Stimulated activated CD4-positive, alpha-beta T cell treated with anti-CD3 and anti-CD28 coated beads, Interleukin-4, amount 100 ng/mL, for 4 hours (primary cell): Measurements from ENCODE around the gene UBE2I.

ENCODE experiments used
- DNase-seq, 2 experiments: peaks; one replicate each; pipeline ENCODE4 v3.0.0-alpha.2; 2020

UBE2I gene

DNA sequence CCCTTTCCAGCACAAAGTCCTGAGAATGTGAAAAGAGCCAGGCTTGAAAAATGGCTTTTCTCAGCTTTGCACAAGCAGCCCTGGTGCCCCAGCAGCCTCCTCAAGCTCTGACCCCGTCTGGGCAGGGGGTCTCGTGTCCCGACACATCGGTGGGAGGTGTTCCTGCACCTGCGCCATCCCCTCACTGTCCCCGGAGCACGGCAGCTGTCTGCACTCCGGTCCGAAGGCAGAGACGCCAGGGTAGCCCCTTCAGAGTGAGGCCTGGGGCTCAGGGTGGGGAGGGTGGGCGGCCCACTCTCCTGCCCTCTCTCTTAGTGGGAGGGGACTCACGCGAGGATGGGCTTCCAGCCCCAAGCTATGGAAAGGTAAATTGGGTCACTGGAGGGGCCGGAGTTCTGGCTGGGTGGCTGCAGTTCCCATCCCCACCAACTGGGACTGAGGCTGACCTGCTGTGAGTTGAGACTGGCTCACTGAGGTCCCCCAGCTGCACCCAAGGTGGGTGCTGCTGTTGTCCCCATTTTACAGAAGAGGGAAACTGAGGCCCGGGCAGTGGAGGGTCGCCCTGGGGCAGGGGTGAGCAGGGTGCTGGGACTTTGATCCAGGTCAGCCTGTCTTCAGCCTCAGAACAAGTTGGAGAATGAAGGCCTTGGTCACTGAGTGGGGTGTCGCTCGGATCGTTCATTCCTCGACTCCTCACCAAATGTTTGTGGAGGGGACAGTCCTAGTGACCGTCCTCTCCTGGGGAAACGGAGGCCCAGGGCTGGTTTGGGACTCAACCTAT is 21.7 kb downstream of the UBE2I start:
- no peak for DNase-seq

DNA sequence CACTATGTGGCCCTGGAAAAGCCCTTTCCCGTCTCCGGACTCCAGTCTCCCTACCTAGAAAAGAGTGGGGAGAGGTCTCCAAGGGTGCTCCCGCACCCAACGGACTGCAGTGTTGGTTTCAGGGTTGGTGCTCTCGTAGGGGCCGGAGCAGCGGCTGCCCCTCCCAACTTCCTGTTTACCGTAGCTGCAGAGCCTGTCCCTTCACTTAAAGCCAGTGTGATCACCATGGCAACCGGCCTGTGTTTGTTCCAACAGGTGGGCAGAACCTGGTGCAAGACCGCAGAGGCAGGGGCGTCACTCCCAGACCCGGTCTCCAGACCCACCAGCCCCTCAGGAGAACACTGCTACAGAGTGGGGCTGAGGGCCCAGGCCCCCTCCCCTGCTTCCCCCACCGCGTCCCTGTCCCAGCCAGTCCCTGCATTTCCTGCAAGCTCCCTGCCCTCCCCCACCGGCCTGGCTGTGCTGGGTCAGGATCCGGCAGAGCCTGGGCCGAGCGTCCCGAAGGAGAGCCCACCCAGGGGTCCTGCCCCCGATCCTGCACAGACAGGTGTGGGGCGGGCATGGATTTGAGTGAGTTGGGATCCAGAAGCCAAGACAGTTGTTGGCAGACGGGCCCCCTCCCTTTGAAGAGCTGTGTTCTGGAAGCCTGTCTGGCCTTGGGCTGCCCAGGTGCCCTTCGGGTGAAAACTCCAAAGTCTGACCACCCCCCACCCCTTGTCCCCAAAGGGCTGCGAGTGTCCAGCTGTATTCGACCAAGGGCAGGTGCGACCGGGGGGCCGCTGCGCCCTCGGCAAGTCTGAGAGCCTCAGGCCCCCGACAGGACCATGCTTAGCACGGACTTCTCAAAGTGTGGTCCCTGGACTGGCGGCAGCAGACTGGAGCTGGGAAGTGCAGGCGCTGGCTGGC is 22.5 kb downstream of the UBE2I start:
- DNase-seq = peak in 1 of 2 experiments; percentile 26

DNA sequence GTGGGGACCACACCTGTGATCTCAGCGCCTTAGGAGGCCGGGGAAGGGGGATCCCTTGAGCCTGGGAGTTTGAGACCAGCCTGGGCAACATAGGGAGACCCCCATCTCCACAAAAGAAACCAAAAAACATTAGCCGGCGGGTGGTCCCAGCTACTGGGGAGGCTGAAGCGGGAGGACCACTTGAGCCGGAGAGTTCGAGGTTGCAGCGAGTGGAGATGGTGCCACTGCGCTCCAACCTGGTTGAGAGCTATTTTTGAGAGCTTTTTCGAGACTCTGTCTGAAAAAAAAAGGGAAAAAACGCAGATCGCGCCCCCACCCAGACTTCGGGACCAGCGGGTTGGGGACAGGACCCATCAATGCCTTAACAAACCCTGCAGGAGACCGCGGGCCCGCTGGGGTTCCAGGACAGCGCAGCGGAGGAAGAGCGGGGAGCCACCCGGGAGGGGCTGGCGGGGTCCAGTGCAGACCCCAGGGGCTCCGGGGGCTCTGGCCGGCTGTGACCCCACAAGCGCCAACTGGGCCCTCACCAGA is 23.2 kb downstream of the UBE2I start:
- no peak for DNase-seq

DNA sequence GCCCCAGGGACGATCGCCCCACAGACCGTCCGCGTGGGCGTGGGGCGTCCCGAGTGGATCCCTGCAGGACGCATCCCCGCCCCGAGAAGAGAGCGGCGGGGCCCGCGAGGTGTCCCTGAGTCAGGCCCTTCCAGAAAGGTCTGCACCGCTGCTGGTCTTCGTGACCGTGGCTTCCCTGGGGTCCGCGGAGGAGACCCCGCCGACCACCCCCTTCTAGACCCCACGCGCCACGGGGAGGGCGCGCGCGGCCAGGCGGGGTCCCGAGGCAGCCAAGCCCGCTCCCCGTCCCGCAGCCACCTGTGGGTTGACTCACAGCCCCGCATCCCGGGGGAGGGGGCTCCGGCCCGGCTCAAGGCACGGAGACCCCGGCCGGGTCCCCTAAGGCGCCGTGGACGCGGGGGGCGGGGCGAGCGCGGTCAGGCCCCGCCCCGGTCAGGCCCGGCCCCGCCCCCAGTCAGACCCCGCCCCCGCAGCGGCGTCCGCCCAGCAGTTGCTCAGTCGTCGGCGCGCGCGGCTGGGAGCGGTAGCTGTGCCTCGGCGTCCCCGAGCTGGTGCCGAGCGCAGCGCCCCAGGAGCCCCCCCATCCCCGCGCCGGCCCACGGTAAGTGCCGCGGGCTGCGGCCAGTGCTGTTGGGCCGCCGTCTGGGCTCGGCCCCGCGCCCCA is 23.8 kb downstream of the UBE2I start, which contains the start of gene BAIAP3:
TSS of gene BAIAP3 (plus strand) at position 497 of the 664 bp plus-strand sequence. CDS start 4,905 bp downstream, outside the sequence.
- peak in 1 of 2 experiments; percentile 55 for DNase-seq

DNA sequence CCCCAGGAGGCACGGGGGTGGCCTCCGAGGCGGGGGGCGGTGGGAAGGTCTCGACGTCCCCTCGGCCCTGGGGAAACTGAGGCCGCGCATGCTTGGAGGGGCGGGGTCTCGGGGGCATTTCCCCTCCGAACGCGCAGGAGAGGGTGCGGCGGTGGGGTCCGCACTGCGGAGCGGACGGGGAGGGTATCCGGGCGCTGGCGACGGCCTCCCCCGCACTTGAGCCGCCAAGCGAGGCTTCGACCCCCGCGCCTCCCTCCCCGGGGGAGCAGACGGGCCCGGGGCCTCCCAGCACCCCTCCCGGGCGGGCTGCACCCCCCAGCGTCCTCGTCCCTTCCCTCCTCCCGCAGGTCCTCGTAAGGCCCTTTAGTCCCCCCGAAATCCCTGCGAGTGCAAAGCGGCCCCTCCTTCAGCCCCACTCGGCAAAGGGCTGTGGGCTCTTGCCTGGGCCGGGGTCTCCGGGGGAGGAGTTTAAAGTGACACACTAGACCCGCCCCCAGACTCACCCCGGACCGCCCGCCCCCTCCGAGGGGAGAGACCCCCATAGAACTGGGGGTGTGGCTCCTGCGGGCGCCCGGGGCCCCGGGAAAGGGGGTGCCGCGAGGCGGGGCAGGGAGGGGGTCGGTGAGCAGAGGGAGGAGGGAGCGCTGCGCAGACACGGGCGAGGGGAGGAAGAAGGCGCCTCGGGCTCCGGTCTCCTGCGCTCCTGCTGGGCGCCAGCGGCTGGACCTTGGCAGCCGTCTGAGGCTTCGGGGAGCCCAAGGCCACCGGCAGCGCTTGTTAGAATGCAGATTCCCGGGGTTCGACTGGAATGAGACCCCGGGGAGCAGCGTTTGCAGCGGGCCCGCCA is 24.6 kb downstream of the UBE2I start:
- no peak for DNase-seq

DNA sequence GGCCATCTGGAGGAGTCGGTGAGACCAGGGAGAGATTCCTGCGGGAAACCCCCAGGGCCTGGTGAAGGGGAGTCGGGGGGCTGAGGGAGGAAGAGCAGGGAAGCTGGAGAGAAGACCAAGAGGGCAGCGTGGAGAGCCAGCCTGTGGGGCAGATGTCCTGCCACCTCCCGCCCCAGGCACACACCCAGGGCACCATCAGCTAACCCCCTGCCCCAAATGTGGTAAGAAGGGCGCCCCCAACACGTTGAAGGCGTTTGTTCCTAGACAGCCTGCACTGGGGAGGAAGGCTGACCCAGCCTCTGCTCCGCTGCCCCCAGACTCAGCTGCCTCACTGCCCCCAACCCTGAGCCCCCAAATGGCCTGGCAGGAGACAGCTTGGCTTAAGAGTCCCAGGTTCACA is 25.3 kb downstream of the UBE2I start:
- DNase-seq = no peak

DNA sequence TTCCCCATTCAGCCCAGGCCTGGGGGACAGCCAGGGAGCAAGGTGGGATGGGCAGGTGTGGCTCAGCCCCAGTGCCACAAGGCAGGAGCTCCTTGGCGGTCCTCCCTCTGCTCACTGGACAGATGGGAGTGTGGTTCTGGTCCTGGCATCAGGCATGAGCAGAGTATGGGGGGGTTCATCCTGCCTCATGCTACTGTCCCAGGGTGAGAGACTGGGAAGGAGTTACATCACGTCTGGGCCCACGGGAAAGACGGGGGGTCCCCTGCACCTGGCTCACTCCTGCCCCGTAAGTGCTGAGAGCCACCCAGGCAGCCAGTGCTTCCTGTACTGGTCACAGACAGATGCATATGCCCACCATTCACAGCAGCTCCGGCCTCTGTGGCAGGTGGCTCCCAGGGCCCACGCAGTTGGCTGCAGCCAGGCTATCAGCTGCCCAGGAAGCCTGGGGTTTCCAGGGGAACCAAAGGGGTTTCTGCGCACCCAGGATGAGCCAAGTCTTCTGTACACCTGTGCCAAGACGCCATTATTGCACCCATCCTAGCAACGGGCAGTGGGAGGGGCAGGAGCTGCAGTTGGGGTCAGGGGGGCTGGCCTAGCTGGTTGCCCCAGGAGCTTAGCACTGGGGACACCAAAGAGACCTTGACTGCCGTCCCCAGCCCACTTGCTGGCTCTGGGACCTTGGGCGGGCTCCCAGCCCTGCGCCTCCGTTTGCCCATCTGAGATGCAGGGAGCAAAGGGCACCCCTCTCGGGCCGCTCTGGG is 26.0 kb downstream of the UBE2I start:
- no peak for DNase-seq

DNA sequence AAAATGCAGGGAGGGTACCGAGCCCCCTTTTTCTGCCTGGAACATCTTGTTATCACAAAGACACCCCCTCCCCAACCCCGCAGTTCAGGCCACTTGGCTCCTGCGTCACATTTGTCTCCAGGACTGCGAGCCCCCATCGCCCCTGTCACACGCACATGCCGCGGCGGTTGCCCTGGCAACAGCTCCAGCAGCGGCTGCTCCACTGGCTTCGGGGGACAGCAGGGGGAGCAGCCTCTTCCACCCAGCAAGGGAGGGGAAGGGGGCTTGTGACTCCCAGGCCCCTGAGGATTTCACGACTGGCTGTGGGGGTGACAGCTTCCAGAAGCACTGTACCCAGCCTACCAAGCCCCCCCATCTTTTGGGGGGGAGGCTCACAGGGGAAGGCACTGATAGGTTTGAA is 26.6 kb downstream of the UBE2I start:
- no peak for DNase-seq

DNA sequence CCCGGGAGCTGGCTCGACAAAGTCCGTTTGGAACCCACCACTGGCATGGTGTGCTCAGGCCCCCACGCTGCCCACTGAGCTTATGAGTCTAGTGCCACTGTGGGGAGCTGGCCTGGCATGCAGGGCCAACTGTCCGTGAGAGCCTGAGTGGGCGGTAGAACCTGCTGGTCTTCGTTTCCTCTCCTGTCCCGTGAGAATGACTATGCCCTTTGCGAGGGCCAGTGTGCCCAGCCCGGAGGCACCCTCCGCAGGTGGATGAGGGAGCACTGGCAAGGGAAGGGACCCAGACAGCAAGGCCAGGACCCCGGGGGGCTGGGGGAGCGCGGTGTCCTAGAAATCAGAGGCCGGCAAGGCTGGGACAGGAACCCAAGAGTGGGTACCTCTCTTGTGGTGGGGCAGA is 27.2 kb downstream of the UBE2I start:
- DNase-seq = no peak

DNA sequence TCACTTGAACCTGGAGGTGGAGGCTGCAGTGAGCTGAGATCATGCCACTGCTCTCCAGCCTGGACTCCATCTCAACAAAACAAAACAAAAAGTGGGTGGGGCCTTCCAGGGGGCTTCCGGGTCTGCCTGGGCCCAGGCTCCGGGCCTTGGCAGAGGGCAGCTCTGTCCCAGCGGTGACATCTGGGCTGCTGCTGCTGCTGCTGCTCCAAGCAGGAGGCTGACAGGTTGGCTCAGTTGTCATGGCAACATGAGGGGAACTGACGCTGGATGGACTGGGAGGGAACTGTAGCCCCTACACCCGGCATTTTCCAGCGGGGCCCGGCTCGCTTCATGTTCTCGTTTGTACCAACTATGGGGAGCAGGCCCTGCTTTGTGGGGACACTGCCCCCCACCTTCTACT is 28.1 kb downstream of the UBE2I start:
- DNase-seq = no peak

DNA sequence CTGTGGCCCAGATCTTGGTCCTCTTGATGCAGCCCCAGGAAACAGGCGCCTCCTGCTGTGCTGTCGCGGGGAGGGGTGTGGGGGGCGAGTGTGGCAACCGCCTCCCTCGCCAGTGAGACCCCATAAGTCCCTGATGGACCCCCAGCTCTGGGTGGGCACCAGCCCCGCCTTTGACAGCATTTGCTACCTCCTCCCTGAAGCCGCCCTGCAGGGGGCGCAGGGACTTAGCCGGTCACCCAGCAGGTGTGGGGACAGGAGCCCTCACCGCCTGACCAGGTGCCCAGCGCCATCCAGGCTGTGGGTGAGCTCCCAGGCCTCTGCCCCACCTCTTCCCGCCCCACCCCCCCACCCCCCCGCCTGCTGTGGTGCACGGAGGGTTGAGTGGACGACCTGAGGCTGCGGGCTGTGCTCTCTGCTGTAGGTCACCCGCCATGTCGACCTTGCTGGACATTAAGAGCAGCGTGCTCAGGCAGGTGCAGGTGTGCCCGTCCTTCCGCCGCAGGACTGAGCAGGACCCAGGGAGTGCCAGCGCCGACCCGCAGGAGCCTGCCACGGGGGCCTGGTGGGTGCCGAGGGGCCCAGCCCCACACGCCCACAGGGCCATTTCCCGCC is 28.8 kb downstream of the UBE2I start:
- DNase-seq = no peak

DNA sequence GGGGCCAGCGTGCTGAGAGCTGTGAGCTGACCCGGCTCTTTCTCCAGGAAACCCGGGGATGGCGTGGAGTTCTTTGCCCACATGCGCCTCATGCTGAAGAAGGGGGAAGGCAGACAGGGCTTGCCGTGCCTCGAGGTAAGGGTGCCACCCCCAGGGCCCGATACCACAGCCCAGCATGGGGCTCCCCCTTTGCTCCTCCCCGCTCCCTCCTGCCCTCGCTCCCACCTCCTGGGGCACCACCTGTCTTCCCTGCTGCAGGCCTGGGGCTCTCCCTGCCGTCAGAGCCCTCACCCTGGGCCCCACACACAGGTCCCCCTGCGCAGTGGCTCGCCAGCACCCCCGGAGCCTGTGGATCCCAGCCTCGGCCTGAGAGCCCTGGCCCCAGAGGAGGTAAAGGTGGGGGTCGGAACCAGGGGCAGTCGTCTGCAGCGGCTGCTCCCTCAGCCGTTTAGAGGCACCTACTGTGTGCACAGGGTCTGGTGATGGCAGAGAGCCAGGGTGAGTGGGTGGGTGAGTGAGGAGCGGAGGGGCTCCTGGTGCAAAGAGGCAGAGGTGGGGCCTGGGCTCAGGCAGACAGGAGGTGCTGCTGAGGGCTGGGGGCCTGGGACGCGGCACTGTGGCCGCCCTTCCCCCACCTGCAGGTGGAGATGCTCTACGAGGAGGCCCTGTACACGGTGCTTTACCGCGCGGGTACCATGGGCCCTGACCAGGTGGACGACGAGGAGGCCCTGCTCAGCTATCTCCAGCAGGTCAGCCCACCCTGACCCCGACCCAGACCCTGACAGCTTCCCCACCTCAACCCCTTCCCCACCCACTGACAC is 29.6 kb downstream of the UBE2I start:
- DNase-seq = no peak

DNA sequence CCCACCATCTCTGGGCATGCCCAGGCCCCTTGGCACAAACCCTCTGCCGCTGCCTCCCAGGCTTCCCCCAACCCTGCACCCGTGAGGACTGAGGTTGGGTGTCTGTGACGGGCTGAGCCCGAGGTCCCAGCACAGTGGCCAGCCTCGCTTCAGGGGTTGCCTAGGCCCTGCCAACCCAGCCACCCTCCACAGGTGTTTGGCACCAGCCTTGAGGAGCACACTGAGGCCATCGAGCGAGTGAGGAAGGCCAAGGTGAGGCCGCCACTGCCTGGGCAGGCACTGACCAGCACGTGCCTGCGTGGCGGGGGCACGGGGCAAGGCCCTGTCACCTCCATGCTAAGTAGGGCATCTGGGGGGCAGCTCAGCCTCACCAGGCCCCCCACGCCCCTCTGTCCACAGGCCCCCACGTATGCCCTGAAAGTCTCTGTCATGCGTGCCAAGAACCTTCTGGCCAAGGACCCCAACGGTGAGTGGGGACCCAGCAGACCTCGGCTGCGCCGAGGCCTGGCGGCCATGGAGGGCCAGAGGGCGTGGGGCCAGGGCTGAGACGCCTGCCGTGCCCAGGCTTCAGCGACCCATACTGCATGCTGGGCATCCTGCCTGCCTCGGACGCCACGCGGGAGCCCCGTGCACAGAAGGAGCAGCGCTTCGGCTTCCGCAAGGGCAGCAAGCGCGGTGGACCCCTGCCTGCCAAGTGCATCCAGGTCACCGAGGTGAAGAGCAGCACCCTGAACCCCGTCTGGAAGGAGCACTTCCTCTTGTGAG is 31.5 kb downstream of the UBE2I start:
- DNase-seq = no peak

DNA sequence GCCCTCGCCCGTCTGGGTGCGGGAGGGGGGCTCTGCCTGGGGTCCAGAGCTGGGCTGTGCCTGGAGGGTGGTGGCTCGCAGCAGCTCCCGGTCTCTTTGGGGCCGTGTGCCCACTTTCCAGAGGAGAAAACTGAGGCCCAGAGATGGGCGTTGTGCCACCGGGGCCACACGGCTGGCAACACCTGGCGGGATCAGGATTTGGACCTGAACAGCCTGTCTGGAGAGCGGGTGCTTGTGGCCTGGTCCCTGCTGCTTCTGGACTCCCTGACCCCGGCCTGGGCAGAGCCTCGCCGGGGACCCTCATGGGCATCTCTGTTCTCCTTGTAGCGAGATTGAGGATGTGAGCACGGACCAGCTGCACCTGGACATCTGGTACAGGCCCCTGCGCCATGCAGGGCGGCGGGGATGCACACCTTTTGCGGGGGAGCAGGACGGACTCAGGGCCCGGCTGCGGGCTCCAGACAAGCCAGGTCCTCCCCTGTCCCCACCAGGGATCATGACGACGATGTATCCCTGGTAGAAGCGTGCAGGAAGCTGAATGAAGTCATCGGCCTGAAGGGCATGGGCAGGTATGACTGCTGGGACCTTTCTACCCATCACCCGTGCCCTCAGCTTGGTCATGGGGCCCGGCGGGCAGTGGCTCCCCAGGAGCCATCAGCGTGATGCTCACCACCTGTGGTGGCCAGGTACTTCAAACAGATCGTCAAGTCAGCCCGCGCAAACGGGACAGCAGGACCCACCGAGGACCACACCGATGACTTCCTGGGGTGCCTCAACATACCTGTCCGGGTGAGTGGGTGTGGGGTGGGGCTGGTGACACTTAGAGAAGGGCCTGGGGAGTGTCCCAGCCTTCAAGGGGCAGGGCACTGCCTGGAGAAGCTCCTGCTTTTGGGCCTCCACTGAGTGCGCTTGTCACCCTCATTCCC is 32.3 kb downstream of the UBE2I start:
- no peak for DNase-seq

DNA sequence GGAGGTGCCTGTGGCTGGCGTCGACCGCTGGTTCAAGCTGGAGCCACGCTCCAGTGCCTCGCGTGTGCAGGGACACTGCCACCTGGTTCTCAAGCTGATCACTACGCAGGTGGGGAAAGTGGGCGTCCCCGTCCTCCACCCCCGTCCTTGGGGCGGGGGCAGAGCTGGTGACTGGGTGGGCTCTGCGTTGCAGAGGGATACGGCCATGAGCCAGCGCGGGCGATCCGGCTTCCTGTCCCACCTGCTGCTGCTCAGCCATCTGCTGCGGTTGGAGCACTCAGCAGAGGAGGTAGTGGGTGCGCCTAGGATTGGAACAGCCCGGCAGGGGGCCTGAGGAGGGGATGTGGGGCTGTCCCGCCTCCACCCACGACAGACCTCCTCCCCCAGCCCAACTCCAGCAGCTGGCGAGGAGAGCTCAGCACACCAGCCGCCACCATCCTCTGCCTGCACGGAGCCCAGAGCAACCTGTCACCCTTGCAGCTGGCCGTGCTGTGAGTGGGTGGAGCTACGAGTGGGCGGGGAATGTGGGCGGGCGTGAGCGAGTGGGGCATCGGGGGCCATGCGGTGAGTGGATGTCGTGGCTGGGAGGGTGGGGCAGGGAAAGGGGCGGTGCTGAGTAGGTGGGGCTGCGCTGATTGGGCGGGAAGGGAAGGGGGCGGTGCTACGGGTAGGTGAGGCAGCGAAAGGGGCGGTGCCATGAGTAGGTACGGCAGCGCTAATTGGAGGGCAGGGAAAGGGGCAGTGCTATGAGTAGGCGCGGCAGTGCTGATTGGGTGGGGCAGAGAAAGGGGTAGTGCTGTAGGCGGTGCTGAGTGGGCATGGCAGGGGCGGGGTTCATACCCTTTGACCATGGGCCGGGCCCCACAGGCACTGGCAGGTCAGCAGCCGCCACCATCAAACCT is 33.3 kb downstream of the UBE2I start:
- peak; percentile 84 to 93 for DNase-seq

DNA sequence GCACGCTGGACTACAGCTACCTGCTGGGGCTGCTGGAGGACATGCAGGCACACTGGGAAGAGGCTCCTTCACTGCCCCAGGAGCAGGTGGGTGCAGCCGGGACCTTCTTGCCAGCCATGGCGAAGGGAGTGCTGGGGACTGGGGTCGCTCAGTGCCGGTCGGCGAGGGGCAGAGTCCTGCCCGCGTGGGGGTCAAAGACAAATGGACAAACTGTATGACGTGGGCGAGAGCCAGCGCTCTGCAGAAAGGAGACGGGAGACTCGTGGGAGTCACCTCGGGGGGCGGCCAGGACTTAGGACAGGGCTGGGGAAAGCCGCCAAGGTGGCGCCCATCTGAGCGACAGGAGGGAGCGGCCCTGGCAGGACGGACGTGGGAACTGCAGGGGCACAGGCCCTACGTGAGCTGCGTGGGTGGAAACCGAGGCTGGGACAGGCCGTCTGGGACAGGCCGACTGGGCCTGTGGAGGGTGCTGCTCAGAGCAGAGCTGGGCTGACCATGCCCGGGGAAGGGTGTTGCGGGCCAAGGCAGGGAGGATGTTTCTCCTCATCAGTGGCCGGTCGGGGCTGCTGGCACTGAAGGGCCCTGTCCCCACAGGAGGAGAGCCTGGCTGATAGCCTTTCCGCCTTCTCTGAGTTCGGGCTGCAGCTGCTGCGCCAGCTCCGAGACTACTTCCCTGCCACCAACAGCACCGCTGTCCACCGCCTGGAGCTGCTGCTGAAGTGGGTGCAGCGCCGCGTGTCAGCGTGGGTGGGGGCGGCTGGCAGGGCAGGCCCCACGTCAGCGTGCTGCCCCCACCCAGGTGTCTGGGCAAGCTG is 34.2 kb downstream of the UBE2I start:
- no peak for DNase-seq
